Measurements from ENCODE around the gene TMEM47.

TMEM47 gene

GRCh38 chrX:34656842-34657725 lies at the start of gene TMEM47:
Gene TMEM47, minus strand, starts transcription at chrX:34657285. Its CDS starts 256 bp downstream, at chrX:34657029.
- no peak for DNase-seq (ENCODE audit: low read depth in 2 of 2)

GRCh38 chrX:34687095-34687494 lies 30.0 kb upstream of the TMEM47 start:
- no peak for DNase-seq (ENCODE audit: low read depth in 2 of 2)

GRCh38 chrX:34659575-34659974 lies 2.5 kb upstream of the TMEM47 start:
- DNase-seq (ENCODE audit: low read depth in 2 of 2) = no peak

GRCh38 chrX:34658326-34658725 lies 1.2 kb upstream of the TMEM47 start:
- DNase-seq (ENCODE audit: low read depth in 2 of 2) = no peak

GRCh38 chrX:34657726-34658070 lies 613 bp upstream of the TMEM47 start:
- DNase-seq (ENCODE audit: low read depth in 2 of 2) = no peak

- no peak for DNase-seq (ENCODE audit: low read depth in 2 of 2)
Measured at GRCh38 chrX:34656467-34656841, 631 bp downstream of the TMEM47 start.

- DNase-seq (ENCODE audit: low read depth in 2 of 2) = no peak
Measured at GRCh38 chrX:34655501-34656455, 1.3 kb downstream of the TMEM47 start.

GRCh38 chrX:34654696-34655490 lies 2.2 kb downstream of the TMEM47 start:
- no peak for DNase-seq (ENCODE audit: low read depth in 2 of 2)

- no peak for DNase-seq (ENCODE audit: low read depth in 2 of 2)
Measured at GRCh38 chrX:34653811-34654210, 3.3 kb downstream of the TMEM47 start.

- DNase-seq (ENCODE audit: low read depth in 2 of 2) = no peak
Measured at GRCh38 chrX:34642849-34643248, 14.2 kb downstream of the TMEM47 start.

- DNase-seq (ENCODE audit: low read depth in 2 of 2) = no peak
Measured at GRCh38 chrX:34638116-34638515, 19.0 kb downstream of the TMEM47 start.

GRCh38 chrX:34634349-34634748 lies 22.7 kb downstream of the TMEM47 start:
- no peak for DNase-seq (ENCODE audit: low read depth in 2 of 2)

- DNase-seq (ENCODE audit: low read depth in 2 of 2) = no peak
Measured at GRCh38 chrX:34632384-34632783, 24.7 kb downstream of the TMEM47 start.

GRCh38 chrX:34631479-34632220 lies 25.4 kb downstream of the TMEM47 start:
- DNase-seq (ENCODE audit: low read depth in 2 of 2) = no peak

GRCh38 chrX:34629572-34629971 lies 27.5 kb downstream of the TMEM47 start:
- DNase-seq (ENCODE audit: low read depth in 2 of 2) = no peak

- no peak for DNase-seq (ENCODE audit: low read depth in 2 of 2)
Measured at GRCh38 chrX:34624416-34624815, 32.7 kb downstream of the TMEM47 start.

GRCh38 chrX:34619920-34620319 lies 37.2 kb downstream of the TMEM47 start:
- DNase-seq (ENCODE audit: low read depth in 2 of 2) = no peak

GRCh38 chrX:34612036-34612435 lies 45.0 kb downstream of the TMEM47 start:
- DNase-seq (ENCODE audit: low read depth in 2 of 2) = no peak

- DNase-seq (ENCODE audit: low read depth in 2 of 2) = no peak
Measured at GRCh38 chrX:34598362-34598761, 58.7 kb downstream of the TMEM47 start.

GRCh38 chrX:34586936-34587335 lies 70.1 kb downstream of the TMEM47 start:
- no peak for DNase-seq (ENCODE audit: low read depth in 2 of 2)

GRCh38 chrX:34586346-34586911 lies 70.7 kb downstream of the TMEM47 start:
- DNase-seq (ENCODE audit: low read depth in 2 of 2) = no peak
